Adrenal gland (tissue), 5 donors: ENCODE results near the gene MAD1L1.

Experiments used
- CTCF ChIP-seq, 6 experiments: fragments of 450-650 bp in 4 of 6; fragments of 200-600 bp in 2 of 6; sonication (generic) in 1 of 6; IDR thresholded peaks; 1 replicate in 5 of 6; 2 replicates in 1 of 6; pipeline versions ENCODE4 v1.5.1 to v1.8.0; 2016 to 2021; ENCODE audit warnings: antibody characterized with exemption in 6 of 6, mild to moderate bottlenecking in 2 of 6, moderate library complexity in 1 of 6
- POLR2A ChIP-seq, 2 donors: fragments of 450-650 bp; IDR thresholded peaks; one replicate each; pipeline ENCODE4 v1.6.1; 2017; ENCODE audit warnings: antibody characterized with exemption in 2 of 2, mild to moderate bottlenecking in 2 of 2, moderate library complexity in 1 of 2
- donor health status: DM: no; HTN: no; CAD: no.

- no peak for TF ChIP-seq CTCF (IDR thresholded peaks at IDR 0.05)
- TF ChIP-seq POLR2A (IDR thresholded peaks at IDR 0.05), result no peak
Observed at GRCh38 chr7:1956611-1957470, 275.9 kb downstream of the MAD1L1 start.
